Natural killer cell (primary cell): ENCODE measurements around the gene TAF4. TPM values are rescaled to one million over a fixed set of nuclear protein-coding genes. Genes with fewer than 3 reads are reported as not detected.
"Not testable (repeated sequence)": the region's sequence is repeated elsewhere in the genome, so short reads cannot be mapped to it uniquely, and the experiment has no call there.

Experiments used
- ATAC-seq, 3 donors: fragments of 150-1000 bp in 2 of 3; fragments of 200-7000 bp in 1 of 3; cut with Tn5 transposase; 1 replicate in 1 of 3; 2 replicates in 2 of 3; pipeline ENCODE4 v1.10.0; 2021; ENCODE audit warnings: mild to moderate bottlenecking in 2 of 3, moderate library complexity in 2 of 3
- DNase-seq, 2 donors: peaks; one replicate each; pipeline versions ENCODE4 v3.0.0 to v3.0.0-alpha.2; 2013 to 2021; ENCODE audit warnings: mixed read lengths in 1 of 2
- H3K27ac ChIP-seq: one replicate; pipeline ENCODE4 v1.5.1; 2013; ENCODE audit warnings: mild to moderate bottlenecking, low read length
- H3K27me3 ChIP-seq: one replicate; pipeline ENCODE4 v1.6.1; 2013; ENCODE audit warnings: low read length; ENCODE audit not compliant: control insufficient read depth, insufficient read depth
- H3K36me3 ChIP-seq: one replicate; pipeline ENCODE4 v1.6.1; 2013; ENCODE audit warnings: low read length; ENCODE audit not compliant: control insufficient read depth, insufficient read depth
- H3K4me1 ChIP-seq: one replicate; pipeline ENCODE4 v1.6.1; 2013; ENCODE audit warnings: low read length; ENCODE audit not compliant: control insufficient read depth, insufficient read depth
- H3K4me3 ChIP-seq: one replicate; pipeline ENCODE4 v1.5.1; 2013; ENCODE audit warnings: low read length
- H3K9me3 ChIP-seq: one replicate; pipeline ENCODE4 v1.6.1; 2013; ENCODE audit warnings: low read length; ENCODE audit not compliant: control insufficient read depth, insufficient read depth
- H3K27ac Mint-ChIP-seq, 2 donors: one replicate each; pipeline ENCODE4 v1.8.0; 2022; ENCODE audit warnings: mild to moderate bottlenecking in 2 of 2, mixed read lengths in 2 of 2, moderate library complexity in 1 of 2
- H3K27me3 Mint-ChIP-seq, 2 donors: one replicate each; pipeline ENCODE4 v1.8.0; 2022; ENCODE audit warnings: low read depth in 2 of 2, mixed read lengths in 2 of 2
- H3K36me3 Mint-ChIP-seq: one replicate; pipeline ENCODE4 v1.8.0; 2022; ENCODE audit warnings: mixed read lengths
- H3K4me1 Mint-ChIP-seq, 2 donors: one replicate each; pipeline ENCODE4 v1.8.0; 2022; ENCODE audit warnings: mixed read lengths in 2 of 2
- H3K4me3 Mint-ChIP-seq: one replicate; pipeline ENCODE4 v1.8.0; 2022; ENCODE audit warnings: mild to moderate bottlenecking, moderate library complexity, mixed read lengths
- H3K9me3 Mint-ChIP-seq, 2 donors: one replicate each; pipeline ENCODE4 v1.8.0; 2022; ENCODE audit warnings: mixed read lengths in 2 of 2
- CTCF ChIP-seq: fragments of 200-600 bp; IDR thresholded peaks from one replicate; pipeline ENCODE4 v1.8.0; 2022; ENCODE audit warnings: antibody characterized with exemption
- WGBS: methylation state at CpG from one replicate; pipeline ENCODE4 v1.1.7; 2013; ENCODE audit warnings: missing lambda C conversion rate; ENCODE audit not compliant: insufficient coverage; 5-methylcytosine and 5-hydroxymethylcytosine counted together
- intact Hi-C: fragments of 100-400 bp; cut with micrococcal nuclease; formaldehyde crosslinking; loops from one replicate; pipeline ENCODE4 v1.14.2; 2022
- total RNA-seq, 4 donors: library from RNA; stranded (reverse); fragments of 120-200 nt in 1 of 4; gene quantifications; one replicate each; pipeline versions ENCODE4 v1.2.3 to v1.2.4, GENCODE V29; 2013 to 2022

The TAF4 gene
- total RNA-seq, 3 donors from 2014 or later (not counting 1 experiment from before 2014, with no cell fraction given): 30.0 to 35.1 (median 30.3) TPM

GRCh38 chr20:62059401-62059800 is 6.3 kb downstream of the TAF4 start:
- WGBS: 82% methylated on average over 11 of the region's 11 CpGs

DNA sequence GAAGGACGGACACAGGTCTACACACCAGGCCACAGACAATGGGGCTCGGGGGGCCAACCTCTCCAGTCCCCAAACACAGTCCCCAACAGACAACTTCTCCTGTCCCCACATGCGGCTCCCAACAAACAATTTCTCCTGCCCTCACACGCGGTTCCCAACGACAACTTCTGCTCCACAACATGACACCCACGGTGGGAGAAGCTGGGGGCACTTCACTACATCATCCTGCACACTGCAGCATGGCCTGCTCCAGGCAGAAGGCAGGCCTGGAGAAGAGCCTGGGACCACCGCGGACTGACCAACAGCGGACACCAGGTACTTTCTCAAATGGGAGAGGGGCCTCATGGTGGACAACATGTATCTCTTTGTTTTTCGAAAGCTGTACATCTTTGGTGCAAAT is 6.7 kb downstream of the TAF4 start:
- intact Hi-C loops: no loop called here
- Histone ChIP-seq H3K27ac (no peak overlapping the region), H3K4me1 (peaks cover 25% of the 10 kb centered on the region), H3K36me3 (no peaks in the 10 kb centered on the region), H3K9me3 (no peaks in the 10 kb centered on the region), H3K4me3 (no peak overlapping the region), H3K27me3 (no peaks in the 10 kb centered on the region)
- H3K9me3 Mint-ChIP-seq: no peaks in the 10 kb centered on the region
- H3K36me3 Mint-ChIP-seq: no peaks in the 10 kb centered on the region
- no peak overlapping the region for H3K27ac Mint-ChIP-seq
- DNase-seq: no peak
- H3K4me1 Mint-ChIP-seq: peaks cover 40 to 72% of the 10 kb centered on the region in 2 donors
- H3K4me3 Mint-ChIP-seq: no peak overlapping the region
- ATAC-seq: no peak
- whole genome bisulfite sequencing: 93% methylated on average over 11 of the region's 11 CpGs
- H3K27me3 Mint-ChIP-seq: no peaks in the 10 kb centered on the region
- TF ChIP-seq CTCF: no peak

More at GRCh38 chr20:62059401-62059800, 6.3 kb downstream of the TAF4 start:
- Mint-ChIP-seq H3K4me3 (no peak overlapping the region), H3K9me3 (no peaks in the 10 kb centered on the region), H3K4me1 (peaks cover 40 to 68% of the 10 kb centered on the region in 2 donors), H3K27me3 (no peaks in the 10 kb centered on the region), H3K36me3 (no peaks in the 10 kb centered on the region), H3K27ac (no peak overlapping the region)
- no peaks in the 10 kb centered on the region for H3K27me3 ChIP-seq
- H3K4me1 ChIP-seq: peaks cover 30% of the 10 kb centered on the region
- no peak overlapping the region for H3K27ac ChIP-seq
- DNase-seq (no peak), ATAC-seq (no peak)
- TF ChIP-seq CTCF: no peak
- no peak overlapping the region for H3K4me3 ChIP-seq
- intact Hi-C loops: no loop called here
- no peaks in the 10 kb centered on the region for H3K36me3 ChIP-seq
- H3K9me3 ChIP-seq: no peaks in the 10 kb centered on the region

DNA sequence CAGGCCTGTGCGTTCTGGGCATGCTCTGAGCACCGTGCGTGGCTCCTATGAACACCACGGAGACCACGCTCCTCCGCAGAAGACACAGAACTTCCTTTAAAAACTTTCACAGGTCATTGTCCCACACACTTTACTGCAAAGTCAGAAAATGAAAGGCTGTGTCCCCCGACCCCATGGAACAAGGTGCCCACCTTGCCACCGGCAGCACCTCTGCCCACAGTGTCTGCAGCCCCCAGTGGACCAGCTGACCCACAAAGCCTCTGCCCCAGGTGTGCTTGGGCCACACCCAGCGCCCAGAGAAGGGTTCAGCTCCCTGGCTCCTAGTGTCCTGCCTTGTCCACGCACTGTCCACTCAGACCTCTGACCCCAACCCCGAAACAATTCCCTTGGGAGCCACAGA is 8.7 kb downstream of the TAF4 start:
- no peak for ATAC-seq
- H3K4me1 Mint-ChIP-seq: peaks cover 29 to 75% of the 10 kb centered on the region in 2 donors
- DNase-seq: no peak
- TF ChIP-seq CTCF: no peak
- Histone ChIP-seq H3K36me3 (no peaks in the 10 kb centered on the region), H3K27ac (no peak overlapping the region), H3K4me1 (peaks cover 16% of the 10 kb centered on the region), H3K9me3 (no peaks in the 10 kb centered on the region), H3K4me3 (no peak overlapping the region), H3K27me3 (no peaks in the 10 kb centered on the region)
- H3K9me3 Mint-ChIP-seq: no peaks in the 10 kb centered on the region
- H3K36me3 Mint-ChIP-seq: no peaks in the 10 kb centered on the region
- no peak overlapping the region for H3K4me3 Mint-ChIP-seq
- intact Hi-C loops: no loop called here
- no peak overlapping the region for H3K27ac Mint-ChIP-seq
- WGBS: 61% methylated on average over 11 of the region's 11 CpGs
- H3K27me3 Mint-ChIP-seq: no peaks in the 10 kb centered on the region

- no peak for TF ChIP-seq CTCF
- H3K36me3 ChIP-seq: no peaks in the 10 kb centered on the region
- H3K4me3 Mint-ChIP-seq: no peak overlapping the region
- no peak overlapping the region for H3K4me3 ChIP-seq
- no peaks in the 10 kb centered on the region for H3K27me3 ChIP-seq
- intact Hi-C loops: no loop called here
- no peaks in the 10 kb centered on the region for H3K9me3 Mint-ChIP-seq
- no peak for DNase-seq
- H3K36me3 Mint-ChIP-seq: no peaks in the 10 kb centered on the region
- H3K27ac Mint-ChIP-seq: no peak overlapping the region
- H3K27me3 Mint-ChIP-seq: no peaks in the 10 kb centered on the region
- WGBS: 94% methylated on average over 5 of the region's 6 CpGs
- H3K4me1 ChIP-seq: peaks cover 16% of the 10 kb centered on the region
- H3K4me1 Mint-ChIP-seq: peaks cover 28 to 75% of the 10 kb centered on the region in 2 donors
- no peak for ATAC-seq
- no peaks in the 10 kb centered on the region for H3K9me3 ChIP-seq
- H3K27ac ChIP-seq: no peak overlapping the region
Measured at GRCh38 chr20:62056377-62056776, 9.3 kb downstream of the TAF4 start.

DNA sequence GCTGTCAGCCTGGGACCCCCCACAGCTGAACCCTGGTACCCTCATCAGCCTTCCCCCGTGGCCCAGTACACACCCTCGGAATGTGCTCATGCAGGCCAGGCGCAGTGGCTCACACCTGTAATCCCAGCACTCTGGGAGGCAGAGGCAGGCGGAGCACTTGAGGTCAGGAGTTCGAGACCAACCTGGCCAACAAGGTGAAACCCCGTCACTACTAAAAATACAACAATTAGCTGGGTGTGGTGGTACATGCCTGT is 9.9 kb downstream of the TAF4 start:
- DNase-seq, H3K4me3 Mint-ChIP-seq, H3K9me3 ChIP-seq, intact Hi-C loops, H3K4me3 ChIP-seq, H3K27me3 ChIP-seq, H3K36me3 Mint-ChIP-seq, H3K36me3 ChIP-seq, H3K27ac Mint-ChIP-seq, ATAC-seq, H3K9me3 Mint-ChIP-seq, H3K27ac ChIP-seq, H3K27me3 Mint-ChIP-seq: not testable (repeated sequence)
- whole genome bisulfite sequencing: 94% methylated on average over 6 of the region's 6 CpGs
- peaks cover 22% of the 10 kb centered on the region for H3K4me1 ChIP-seq
- H3K4me1 Mint-ChIP-seq: peaks cover 26 to 73% of the 10 kb centered on the region in 2 donors
